HG03521 (cell line): ENCODE measurements around the gene RSPH1.

ENCODE experiments used
- ATAC-seq: cut with Tn5 transposase; IDR thresholded peaks from one replicate; pipeline ENCODE4 v1.9.1; 2021; ENCODE audit warnings: mild to moderate bottlenecking, moderate library complexity; ENCODE audit not compliant: unreplicated experiment

RSPH1 gene

GRCh38 chr21:42452401-42453223, 43.4 kb downstream of the RSPH1 start:
- ATAC-seq = no peak

- no peak for ATAC-seq
Observed at GRCh38 chr21:42451941-42452340, 44.1 kb downstream of the RSPH1 start.

GRCh38 chr21:42448686-42449085, 47.3 kb downstream of the RSPH1 start:
- ATAC-seq = no peak

- no peak for ATAC-seq
Observed at GRCh38 chr21:42447732-42448131, 48.3 kb downstream of the RSPH1 start.

GRCh38 chr21:42447182-42447581, 48.8 kb downstream of the RSPH1 start:
- no peak for ATAC-seq

- ATAC-seq = no peak
Observed at GRCh38 chr21:42446531-42446930, 49.5 kb downstream of the RSPH1 start.

GRCh38 chr21:42445311-42445710, 50.7 kb downstream of the RSPH1 start:
- ATAC-seq = no peak

- no peak for ATAC-seq
Observed at GRCh38 chr21:42444745-42445059, 51.3 kb downstream of the RSPH1 start.

GRCh38 chr21:42443876-42444744, 51.9 kb downstream of the RSPH1 start:
- no peak for ATAC-seq

- no peak for ATAC-seq
Observed at GRCh38 chr21:42443181-42443785, 52.7 kb downstream of the RSPH1 start.

GRCh38 chr21:42441963-42442362, 54.1 kb downstream of the RSPH1 start:
- no peak for ATAC-seq

GRCh38 chr21:42440187-42440792, 55.7 kb downstream of the RSPH1 start:
- no peak for ATAC-seq

GRCh38 chr21:42439284-42440186, 56.5 kb downstream of the RSPH1 start:
- ATAC-seq = no peak

GRCh38 chr21:42438316-42439205, 57.5 kb downstream of the RSPH1 start:
- no peak for ATAC-seq

GRCh38 chr21:42437786-42438185, 58.2 kb downstream of the RSPH1 start:
- no peak for ATAC-seq

- ATAC-seq = no peak
Observed at GRCh38 chr21:42436914-42437313, 59.1 kb downstream of the RSPH1 start.

GRCh38 chr21:42435833-42436232, 60.2 kb downstream of the RSPH1 start:
- no peak for ATAC-seq

- ATAC-seq = no peak
Observed at GRCh38 chr21:42435401-42435800, 60.6 kb downstream of the RSPH1 start.

- no peak for ATAC-seq
Observed at GRCh38 chr21:42434884-42435283, 61.1 kb downstream of the RSPH1 start.
